Loucy (cell line): ENCODE measurements around the gene LHX6.

Source experiments
- CTCF ChIP-seq: fragments of 200-600 bp; sonication (generic); conservative IDR thresholded peaks from 2 replicates; pipeline ENCODE4 v1.5.1; 2014; ENCODE audit warnings: mild to moderate bottlenecking, antibody characterized with exemption, low read length
- EZH2phosphoT487 ChIP-seq: fragments of 200-600 bp; IDR thresholded peaks from 2 replicates; pipeline ENCODE4 v1.6.1; 2018; ENCODE audit warnings: antibody characterized with exemption, mild to moderate bottlenecking, moderate library complexity, borderline replicate concordance

GRCh38 chr9:122216798-122217418, 11.8 kb downstream of the LHX6 start:
- TF ChIP-seq CTCF (no peak), EZH2phosphoT487 (no peak)
